ENCODE data around the gene ATP6V0D1.
"Not testable (repeated sequence)": the region's sequence is repeated elsewhere in the genome, so short reads cannot be mapped to it uniquely, and the experiment has no call there.

ATP6V0D1 gene

DNA sequence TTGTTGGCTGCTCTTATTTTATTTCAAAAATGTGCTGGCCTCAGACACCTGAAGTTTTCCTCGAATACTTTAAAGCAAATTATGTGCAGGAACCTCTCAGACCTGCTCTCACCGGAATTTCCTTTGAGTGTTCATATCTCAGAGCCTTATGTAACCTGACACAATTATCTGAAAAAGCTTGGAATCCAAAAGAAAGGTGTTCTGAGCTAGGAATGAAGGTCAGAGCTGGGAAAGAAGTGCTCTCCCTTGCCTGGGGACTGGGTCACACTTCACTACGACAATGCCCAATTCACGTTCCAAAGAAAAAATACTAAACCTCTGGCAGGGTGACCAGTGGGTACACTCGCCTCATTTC lies 56.7 kb downstream of the ATP6V0D1 start:
- Mint-ChIP-seq H3K27ac (no peak overlapping the region), H3K27me3 (peaks cover 24% of the 10 kb centered on the region), H3K9me3 (no peaks in the 10 kb centered on the region), H3K4me3 (no peak overlapping the region), H3K4me1 (no peaks in the 10 kb centered on the region), H3K36me3 (ENCODE audit: low read depth) (no peaks in the 10 kb centered on the region)
- no peak for ATAC-seq
- no peak for DNase-seq

DNA sequence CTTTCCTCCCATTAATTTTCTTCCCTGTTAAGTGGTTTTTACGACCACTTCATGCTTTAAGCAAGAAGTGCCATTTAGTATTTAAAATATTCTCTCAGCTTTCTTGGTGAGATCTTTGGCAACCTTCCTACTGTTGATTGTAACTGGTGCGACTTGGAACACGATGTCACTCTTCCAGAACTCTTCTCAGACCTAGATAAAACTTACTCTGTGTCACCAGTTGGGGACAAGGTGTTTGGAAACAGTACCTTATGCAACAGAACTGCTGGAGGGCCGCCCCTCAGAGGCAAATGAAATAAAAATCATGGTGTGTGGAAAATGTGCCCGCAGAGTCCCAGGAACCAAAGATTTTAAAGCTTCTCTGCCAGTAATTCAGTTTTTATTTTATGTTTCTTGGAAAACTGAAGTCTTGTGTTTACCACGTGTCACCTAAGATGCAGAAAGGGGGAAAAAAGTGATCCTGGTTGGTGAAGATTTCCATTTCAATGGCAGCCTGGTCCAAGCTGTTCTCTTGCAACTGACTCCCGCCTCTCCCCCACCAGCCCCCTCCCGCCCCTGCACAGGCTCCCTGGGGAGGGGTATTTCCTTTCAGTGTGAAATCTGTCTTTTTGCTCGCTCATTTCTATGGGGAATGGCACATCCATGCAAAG lies 57.2 kb downstream of the ATP6V0D1 start:
- no peak overlapping the region for H3K27ac Mint-ChIP-seq
- no peaks in the 10 kb centered on the region for H3K9me3 Mint-ChIP-seq
- no peaks in the 10 kb centered on the region for H3K4me1 Mint-ChIP-seq
- peaks cover 20% of the 10 kb centered on the region for H3K27me3 Mint-ChIP-seq
- no peak overlapping the region for H3K4me3 Mint-ChIP-seq
- no peaks in the 10 kb centered on the region for H3K36me3 Mint-ChIP-seq (ENCODE audit: low read depth)
- ATAC-seq (no peak), DNase-seq (no peak)

DNA sequence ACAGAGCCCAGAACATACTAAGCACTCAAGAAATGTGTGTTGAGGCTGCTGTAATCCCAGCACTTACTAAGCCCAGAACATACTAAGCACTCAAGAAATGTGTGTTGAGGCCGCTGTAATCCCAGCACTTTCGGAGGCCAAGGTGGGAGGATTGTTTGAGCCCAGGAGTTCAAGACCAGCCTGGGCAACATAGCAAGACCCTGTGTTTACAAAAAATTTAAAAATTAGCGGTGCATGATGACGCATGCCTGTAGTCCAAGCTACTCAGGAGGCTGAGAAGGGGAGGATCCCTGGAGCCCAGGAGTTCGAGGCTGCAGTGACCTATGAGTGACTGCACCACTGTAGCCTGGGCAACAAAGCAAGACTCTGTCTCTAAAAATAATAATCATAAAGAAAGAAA lies 57.9 kb downstream of the ATP6V0D1 start:
- Mint-ChIP-seq H3K27me3 (peaks cover 20% of the 10 kb centered on the region), H3K4me1 (no peaks in the 10 kb centered on the region), H3K27ac (no peak overlapping the region), H3K36me3 (ENCODE audit: low read depth) (no peaks in the 10 kb centered on the region), H3K4me3 (no peak overlapping the region), H3K9me3 (no peaks in the 10 kb centered on the region)
- no peak for ATAC-seq
- no peak for DNase-seq

DNA sequence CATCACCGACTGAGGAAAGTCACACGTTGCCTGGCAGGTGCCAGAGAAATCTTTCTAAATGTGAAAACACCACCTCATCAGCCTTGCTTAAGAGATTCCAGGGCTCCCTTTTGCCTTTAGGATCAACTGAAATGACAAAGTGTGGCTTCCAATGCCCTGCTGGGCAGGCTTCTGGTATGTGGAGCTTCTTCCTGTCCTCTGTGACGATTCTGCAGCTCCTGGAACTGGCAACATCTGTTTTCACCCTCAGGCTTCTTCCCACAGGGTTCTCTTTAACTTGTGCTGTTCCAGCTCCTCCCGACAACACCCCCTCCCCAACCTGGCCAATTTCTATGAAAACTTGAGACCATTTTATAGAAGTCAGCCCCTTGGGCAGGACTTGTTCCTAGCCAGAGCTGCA lies 59.9 kb downstream of the ATP6V0D1 start:
- Mint-ChIP-seq H3K27me3 (peaks cover 26% of the 10 kb centered on the region), H3K27ac (no peak overlapping the region), H3K9me3 (no peaks in the 10 kb centered on the region), H3K36me3 (ENCODE audit: low read depth) (no peaks in the 10 kb centered on the region), H3K4me3 (no peak overlapping the region), H3K4me1 (peaks cover 4% of the 10 kb centered on the region)
- DNase-seq (no peak), ATAC-seq (no peak)

DNA sequence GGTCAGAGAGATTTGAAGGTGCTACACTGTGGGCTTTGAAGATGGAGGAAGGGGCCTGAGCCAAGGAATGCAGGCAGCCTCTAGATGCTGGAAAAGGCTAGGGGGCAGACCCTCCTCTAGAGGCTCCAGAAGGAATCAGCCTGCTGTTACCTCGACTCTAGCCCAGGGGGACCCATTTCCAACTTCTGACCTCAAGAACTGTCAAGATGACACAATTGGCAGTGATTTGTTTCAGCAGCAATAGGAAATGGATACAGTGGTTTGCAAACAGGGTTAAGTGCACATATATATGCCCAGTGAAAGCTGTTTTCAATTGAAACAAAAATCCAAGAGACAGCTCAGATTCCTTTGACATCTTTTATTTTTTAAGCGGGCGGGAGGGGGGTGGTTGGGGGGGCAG lies 61.0 kb downstream of the ATP6V0D1 start:
- no peak overlapping the region for H3K4me3 Mint-ChIP-seq
- H3K27me3 Mint-ChIP-seq, result peaks cover 28% of the 10 kb centered on the region
- peaks cover 6% of the 10 kb centered on the region for H3K4me1 Mint-ChIP-seq
- ATAC-seq, result no peak
- no peaks in the 10 kb centered on the region for H3K36me3 Mint-ChIP-seq (ENCODE audit: low read depth)
- no peak overlapping the region for H3K27ac Mint-ChIP-seq
- DNase-seq, result no peak
- H3K9me3 Mint-ChIP-seq, result no peaks in the 10 kb centered on the region

DNA sequence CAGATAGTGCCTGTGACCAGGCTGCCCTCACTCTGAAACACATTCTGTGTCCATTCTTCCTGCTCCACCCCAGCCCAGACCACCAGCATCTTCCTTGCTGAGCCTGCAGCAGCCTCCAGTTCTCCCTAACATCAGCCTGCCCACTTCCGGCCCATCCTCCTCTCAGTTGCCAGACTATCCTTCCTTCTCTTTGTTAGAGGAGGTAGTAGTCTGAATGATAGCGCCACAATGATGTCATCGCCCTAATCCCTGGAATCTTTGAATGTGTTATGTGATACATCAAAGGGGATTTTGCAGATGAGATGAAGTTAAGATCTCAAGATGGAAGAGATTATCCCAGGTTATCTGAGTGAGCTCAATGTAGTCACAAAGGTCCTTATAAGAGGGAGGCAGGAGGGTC lies 61.5 kb downstream of the ATP6V0D1 start:
- Mint-ChIP-seq H3K27me3 (peaks cover 28% of the 10 kb centered on the region), H3K4me3 (no peak overlapping the region), H3K27ac (no peak overlapping the region), H3K36me3 (ENCODE audit: low read depth) (no peaks in the 10 kb centered on the region), H3K4me1 (peaks cover 6% of the 10 kb centered on the region), H3K9me3 (no peaks in the 10 kb centered on the region)
- ATAC-seq, result no peak
- DNase-seq, result no peak

DNA sequence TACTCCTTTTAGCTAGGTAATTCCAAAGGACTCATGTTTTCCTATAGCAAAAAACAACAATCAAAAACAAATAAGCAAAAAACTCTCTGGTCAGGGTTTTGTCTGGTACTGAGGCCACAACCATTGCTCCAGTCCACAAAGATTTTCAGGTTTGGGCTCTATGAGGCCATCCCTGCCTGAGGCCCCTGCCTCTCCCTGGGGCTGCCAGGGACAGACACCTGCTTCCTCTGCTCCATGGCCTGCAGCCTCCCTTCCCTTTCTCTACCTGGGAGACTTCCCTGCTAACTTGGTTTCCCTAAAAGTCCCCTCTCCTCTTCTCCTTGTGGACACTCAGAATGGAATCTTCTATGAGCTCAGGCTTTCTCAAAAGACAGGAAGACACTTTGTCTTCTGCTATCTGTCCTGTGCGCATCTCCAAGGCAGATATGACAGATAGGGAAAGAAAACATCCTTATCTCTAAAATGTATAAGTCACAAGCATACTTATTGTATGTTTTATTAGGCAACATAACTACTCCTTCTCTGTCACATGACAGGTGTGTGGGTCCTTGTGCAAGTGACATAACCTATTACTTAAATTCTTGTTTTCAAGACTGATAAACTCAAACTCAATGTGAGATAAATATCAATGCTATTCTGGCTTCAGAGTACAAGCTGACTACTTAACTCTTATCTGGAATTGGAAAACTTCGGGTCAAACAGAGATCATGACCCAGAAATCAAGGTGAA lies 63.5 kb downstream of the ATP6V0D1 start:
- H3K4me3 Mint-ChIP-seq, result peak overlapping the region; percentile 51
- H3K4me1 Mint-ChIP-seq, result peaks cover 6% of the 10 kb centered on the region
- no peak overlapping the region for H3K27ac Mint-ChIP-seq

DNA sequence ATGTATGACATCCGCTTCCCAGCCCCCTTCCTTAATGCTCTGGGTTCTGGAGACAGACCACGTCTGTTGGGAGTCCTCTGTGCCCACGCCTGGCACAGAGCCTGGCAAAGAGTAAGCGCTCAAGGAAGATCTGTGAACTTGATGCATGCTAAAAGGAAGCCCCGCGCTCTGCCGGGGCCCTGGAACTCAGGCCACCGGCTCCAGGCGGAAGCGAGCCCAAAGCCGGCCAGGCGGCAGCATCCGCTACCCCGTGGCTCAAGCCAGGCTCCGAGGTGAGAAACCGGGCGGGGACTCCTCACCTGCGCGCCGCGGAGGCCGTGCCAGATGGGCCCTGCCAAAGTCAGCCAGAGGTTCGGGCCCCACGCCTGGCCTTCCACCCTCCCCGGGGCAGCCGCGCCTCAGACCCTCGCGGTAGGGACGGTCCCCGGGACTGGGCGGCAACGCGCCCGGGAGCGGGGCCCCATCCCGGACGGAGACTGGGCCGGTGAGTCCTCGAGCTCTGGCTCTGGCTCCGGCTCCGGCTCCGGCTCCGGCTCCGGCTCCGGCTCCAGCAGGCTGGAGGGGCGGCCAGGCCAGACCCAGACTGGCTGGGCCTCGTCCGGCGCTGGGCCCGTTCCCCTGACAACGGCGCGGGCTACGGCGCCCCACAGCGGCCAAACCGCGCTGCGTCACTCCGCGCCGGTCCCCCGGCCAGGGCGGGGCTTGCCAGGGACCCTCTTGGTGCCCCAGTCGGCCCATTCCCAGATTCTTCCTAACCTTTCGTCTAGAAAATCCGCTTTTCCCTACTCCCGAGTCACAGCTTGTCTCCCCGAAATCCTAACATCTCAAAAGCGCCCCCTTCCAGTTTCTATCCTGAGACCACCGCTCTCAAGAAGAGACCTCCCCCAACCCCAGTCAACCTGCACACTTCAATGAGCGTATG lies 64.8 kb downstream of the ATP6V0D1 start, which contains the start of gene ZDHHC1:
Gene ZDHHC1, minus strand, starts transcription at position 606 of the 922 bp plus-strand sequence. CDS start 8,702 bp downstream, outside the sequence.
- no peaks in the 10 kb centered on the region for H3K9me3 Mint-ChIP-seq
- peaks cover 25% of the 10 kb centered on the region for H3K27me3 Mint-ChIP-seq
- H3K27ac Mint-ChIP-seq, result peak within 1 kb of the TSS; percentile 13
- peak within 1 kb of the TSS; percentile 75 for H3K4me3 Mint-ChIP-seq
- ATAC-seq, result peak; percentile 85
- DNase-seq, result peak; percentile 73
- no peaks in the 10 kb centered on the region for H3K36me3 Mint-ChIP-seq (ENCODE audit: low read depth)
- peaks cover 6% of the 10 kb centered on the region for H3K4me1 Mint-ChIP-seq

More for the DNA sequence above, 63.5 kb downstream of the ATP6V0D1 start:
- ATAC-seq (no peak), DNase-seq (no peak)
- H3K36me3 Mint-ChIP-seq (ENCODE audit: low read depth), result no peaks in the 10 kb centered on the region
- peaks cover 27% of the 10 kb centered on the region for H3K27me3 Mint-ChIP-seq
- no peaks in the 10 kb centered on the region for H3K9me3 Mint-ChIP-seq

DNA sequence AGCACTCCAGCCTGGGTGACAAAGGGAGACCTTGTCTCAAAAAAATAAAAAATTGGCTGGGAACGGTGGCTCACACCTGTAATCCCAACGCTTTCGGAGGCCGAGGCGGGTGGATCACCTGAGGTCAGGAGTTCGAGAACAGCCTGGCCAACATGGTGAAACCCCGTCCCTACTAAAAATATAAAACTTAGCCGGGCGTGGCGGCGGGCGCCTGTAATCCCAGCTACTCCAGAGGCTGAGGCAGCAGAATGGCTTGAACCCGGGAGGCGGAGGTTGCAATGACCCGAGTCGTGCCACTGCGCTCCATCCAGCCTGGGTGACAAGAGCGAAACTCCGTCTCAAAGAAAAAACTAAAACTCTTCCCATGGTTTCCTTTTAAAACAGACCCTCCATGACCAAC lies 65.5 kb downstream of the ATP6V0D1 start:
- not testable (repeated sequence) for ATAC-seq; H3K9me3 Mint-ChIP-seq; DNase-seq; H3K36me3 Mint-ChIP-seq (ENCODE audit: low read depth); H3K4me1 Mint-ChIP-seq
- Mint-ChIP-seq H3K27me3 (peaks cover 25% of the 10 kb centered on the region), H3K4me3 (peak overlapping the region; percentile 75), H3K27ac (peak overlapping the region; percentile 13)

DNA sequence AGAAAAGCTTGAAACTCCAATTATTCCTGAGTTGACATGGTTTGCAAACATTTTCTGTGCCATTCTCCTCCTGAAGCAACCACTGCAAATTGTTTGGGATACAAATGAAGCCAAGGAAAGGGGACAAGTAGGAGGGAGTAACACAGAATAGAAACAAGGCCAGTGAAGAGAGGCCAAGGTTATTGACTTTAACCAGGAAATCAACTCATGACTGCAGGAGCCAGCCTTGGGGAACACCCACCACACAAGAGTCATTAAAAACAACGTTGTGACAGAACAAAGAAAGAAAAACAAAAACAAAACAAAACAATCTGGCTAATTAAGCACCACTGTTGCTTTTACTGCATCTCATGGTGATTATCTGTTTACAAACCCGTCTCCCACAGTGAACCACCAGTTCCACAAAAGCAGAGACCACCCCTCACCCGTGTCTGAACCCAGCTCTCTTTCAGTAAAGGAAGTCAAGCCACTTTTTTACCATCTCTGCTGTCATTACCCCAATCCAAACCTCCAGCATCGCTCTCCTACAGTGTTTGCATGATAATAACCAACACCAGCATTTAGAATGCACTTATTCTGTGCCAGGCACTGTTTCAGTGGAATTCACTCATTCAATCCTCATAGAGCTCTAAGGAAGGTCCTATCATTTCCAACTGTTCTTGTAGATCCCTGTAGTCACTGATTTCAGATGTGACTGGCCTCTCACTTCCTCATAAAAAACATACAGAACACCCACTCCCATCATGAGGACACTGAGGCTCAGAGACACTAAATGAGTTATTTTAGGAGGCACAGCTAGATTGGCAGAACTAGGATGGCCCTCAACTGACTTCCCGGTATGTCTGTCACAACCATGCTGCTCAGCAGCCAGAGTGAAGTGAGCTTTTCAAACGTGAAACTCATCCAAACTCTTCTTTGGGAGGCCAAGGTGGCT lies 66.7 kb downstream of the ATP6V0D1 start:
- ATAC-seq (no peak), DNase-seq (no peak)
- Mint-ChIP-seq H3K4me1 (peaks cover 6% of the 10 kb centered on the region), H3K27me3 (peaks cover 23% of the 10 kb centered on the region), H3K36me3 (ENCODE audit: low read depth) (no peaks in the 10 kb centered on the region), H3K4me3 (no peak overlapping the region), H3K9me3 (no peaks in the 10 kb centered on the region), H3K27ac (no peak overlapping the region)

DNA sequence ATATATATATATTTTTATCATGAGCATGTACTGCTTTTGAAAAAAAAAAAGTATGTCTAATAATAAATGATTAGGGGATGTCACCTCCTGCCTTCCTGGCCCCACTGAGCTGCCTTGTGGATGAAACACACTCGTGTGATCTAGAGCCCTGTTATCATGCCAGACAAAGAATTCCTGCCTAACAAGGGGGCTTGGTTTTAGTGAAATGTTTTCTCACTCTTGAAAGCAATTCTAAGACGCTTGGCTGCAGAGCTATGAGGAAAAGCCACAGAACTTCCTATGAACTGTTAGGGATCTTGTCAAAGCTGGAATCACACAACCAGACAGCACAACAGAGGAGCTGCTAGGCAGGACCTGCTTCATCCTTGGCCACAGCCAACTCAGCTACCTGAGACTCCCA lies 68.7 kb downstream of the ATP6V0D1 start:
- H3K4me1 Mint-ChIP-seq, result peaks cover 6% of the 10 kb centered on the region
- H3K4me3 Mint-ChIP-seq, result no peak overlapping the region
- ATAC-seq (no peak), DNase-seq (no peak)
- H3K27ac Mint-ChIP-seq, result no peak overlapping the region
- H3K27me3 Mint-ChIP-seq, result peaks cover 15% of the 10 kb centered on the region
- no peaks in the 10 kb centered on the region for H3K36me3 Mint-ChIP-seq (ENCODE audit: low read depth)
- no peaks in the 10 kb centered on the region for H3K9me3 Mint-ChIP-seq

DNA sequence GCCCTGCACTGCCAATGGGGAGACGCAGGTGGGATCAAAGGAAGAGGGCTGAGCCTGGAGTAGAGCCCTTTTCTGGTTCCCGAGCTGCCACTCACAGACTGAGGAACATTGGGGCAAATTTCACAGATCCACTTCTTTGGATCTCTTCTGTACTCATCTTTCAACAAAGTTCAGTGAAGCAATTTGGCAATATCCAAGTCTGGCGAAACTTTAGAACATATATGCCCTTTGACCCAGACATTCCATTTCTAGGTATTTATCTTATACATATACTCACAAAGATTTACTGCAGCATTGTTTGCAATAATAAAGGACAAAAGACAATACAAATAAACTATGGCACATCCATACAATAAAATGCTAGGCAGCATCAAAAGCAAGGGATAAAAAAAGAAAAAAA lies 69.6 kb downstream of the ATP6V0D1 start:
- H3K9me3 Mint-ChIP-seq, result no peaks in the 10 kb centered on the region
- peaks cover 2% of the 10 kb centered on the region for H3K4me1 Mint-ChIP-seq
- H3K36me3 Mint-ChIP-seq (ENCODE audit: low read depth), result no peaks in the 10 kb centered on the region
- H3K27ac Mint-ChIP-seq, result no peak overlapping the region
- no peak overlapping the region for H3K4me3 Mint-ChIP-seq
- no peak for DNase-seq
- H3K27me3 Mint-ChIP-seq, result peaks cover 9% of the 10 kb centered on the region
- ATAC-seq, result no peak

DNA sequence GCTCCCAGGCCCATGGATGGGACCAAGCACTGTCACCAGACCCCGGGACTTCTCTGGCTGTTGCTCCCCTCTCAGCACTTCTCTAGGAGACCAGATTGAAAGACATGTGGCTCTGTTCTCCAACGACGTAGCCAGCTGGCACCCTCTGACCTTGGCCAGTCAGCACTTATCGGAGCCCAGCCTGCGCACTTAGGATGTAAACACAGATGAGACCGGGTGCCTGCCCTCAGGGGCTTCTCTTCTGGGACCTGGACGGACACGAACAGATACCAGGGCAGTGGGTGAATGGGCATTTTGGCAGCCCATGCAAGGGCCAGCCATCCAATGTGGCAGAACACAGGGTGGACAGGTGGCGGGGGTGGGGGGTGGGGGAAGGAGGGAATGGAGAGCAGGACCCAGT lies 71.3 kb downstream of the ATP6V0D1 start:
- Mint-ChIP-seq H3K27ac (no peak overlapping the region), H3K4me1 (no peaks in the 10 kb centered on the region), H3K36me3 (ENCODE audit: low read depth) (no peaks in the 10 kb centered on the region), H3K27me3 (peaks cover 7% of the 10 kb centered on the region), H3K4me3 (no peak overlapping the region), H3K9me3 (no peaks in the 10 kb centered on the region)
- DNase-seq (no peak), ATAC-seq (no peak)
